ENCODE measurements around the gene MEG3.

DNA sequence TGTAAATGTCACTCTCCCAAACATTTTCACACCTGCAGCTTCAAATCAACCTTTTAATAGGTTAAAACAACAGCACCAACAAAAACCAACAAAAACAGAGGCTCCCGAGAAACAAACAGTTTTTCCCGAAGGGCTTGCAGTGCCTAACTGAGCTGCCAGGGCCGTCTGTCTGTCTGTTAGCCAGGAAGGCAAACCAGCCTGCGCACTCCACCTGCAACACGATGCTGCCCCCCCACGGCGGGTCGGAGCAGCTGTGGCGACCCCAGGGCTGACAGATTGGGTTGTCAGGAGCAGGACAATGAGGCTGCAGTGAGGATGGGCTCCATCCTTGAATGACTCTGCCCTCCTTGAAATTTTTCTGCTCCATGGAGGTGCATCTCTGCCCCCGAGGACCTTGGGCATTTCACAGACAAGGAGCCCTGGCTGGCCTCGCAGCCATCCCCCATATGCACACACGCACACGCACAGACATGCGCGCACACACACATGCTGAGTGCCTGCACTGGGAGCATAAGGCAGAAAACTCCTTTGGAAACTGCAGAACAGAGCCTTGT, 75.0 kb downstream of the MEG3 start:
- TF ChIP-seq POLR2A (IDR thresholded peaks at IDR 0.05; ENCODE audit: low read depth, low read length): no peak
- TF ChIP-seq SPI1 (IDR thresholded peaks at IDR 0.05; ENCODE audit: low read depth, low read length): no peak
- no peak for TF ChIP-seq POLR2AphosphoS5 (IDR thresholded peaks at IDR 0.05; ENCODE audit: low read depth, low read length)
